GM18861 (cell line): ENCODE measurements around the gene GRIK4.
A peak's percentile ranks its signal among the peaks of the same experiment; 100 is the strongest.
"Not testable (repeated sequence)": the region's sequence is repeated elsewhere in the genome, so short reads cannot be mapped to it uniquely, and the experiment has no call there.

Source experiments
- ATAC-seq: cut with Tn5 transposase; IDR thresholded peaks from one replicate; pipeline ENCODE4 v1.9.1; 2021; ENCODE audit not compliant: unreplicated experiment

Gene GRIK4, protein sequence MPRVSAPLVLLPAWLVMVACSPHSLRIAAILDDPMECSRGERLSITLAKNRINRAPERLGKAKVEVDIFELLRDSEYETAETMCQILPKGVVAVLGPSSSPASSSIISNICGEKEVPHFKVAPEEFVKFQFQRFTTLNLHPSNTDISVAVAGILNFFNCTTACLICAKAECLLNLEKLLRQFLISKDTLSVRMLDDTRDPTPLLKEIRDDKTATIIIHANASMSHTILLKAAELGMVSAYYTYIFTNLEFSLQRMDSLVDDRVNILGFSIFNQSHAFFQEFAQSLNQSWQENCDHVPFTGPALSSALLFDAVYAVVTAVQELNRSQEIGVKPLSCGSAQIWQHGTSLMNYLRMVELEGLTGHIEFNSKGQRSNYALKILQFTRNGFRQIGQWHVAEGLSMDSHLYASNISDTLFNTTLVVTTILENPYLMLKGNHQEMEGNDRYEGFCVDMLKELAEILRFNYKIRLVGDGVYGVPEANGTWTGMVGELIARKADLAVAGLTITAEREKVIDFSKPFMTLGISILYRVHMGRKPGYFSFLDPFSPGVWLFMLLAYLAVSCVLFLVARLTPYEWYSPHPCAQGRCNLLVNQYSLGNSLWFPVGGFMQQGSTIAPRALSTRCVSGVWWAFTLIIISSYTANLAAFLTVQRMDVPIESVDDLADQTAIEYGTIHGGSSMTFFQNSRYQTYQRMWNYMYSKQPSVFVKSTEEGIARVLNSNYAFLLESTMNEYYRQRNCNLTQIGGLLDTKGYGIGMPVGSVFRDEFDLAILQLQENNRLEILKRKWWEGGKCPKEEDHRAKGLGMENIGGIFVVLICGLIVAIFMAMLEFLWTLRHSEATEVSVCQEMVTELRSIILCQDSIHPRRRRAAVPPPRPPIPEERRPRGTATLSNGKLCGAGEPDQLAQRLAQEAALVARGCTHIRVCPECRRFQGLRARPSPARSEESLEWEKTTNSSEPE

DNA sequence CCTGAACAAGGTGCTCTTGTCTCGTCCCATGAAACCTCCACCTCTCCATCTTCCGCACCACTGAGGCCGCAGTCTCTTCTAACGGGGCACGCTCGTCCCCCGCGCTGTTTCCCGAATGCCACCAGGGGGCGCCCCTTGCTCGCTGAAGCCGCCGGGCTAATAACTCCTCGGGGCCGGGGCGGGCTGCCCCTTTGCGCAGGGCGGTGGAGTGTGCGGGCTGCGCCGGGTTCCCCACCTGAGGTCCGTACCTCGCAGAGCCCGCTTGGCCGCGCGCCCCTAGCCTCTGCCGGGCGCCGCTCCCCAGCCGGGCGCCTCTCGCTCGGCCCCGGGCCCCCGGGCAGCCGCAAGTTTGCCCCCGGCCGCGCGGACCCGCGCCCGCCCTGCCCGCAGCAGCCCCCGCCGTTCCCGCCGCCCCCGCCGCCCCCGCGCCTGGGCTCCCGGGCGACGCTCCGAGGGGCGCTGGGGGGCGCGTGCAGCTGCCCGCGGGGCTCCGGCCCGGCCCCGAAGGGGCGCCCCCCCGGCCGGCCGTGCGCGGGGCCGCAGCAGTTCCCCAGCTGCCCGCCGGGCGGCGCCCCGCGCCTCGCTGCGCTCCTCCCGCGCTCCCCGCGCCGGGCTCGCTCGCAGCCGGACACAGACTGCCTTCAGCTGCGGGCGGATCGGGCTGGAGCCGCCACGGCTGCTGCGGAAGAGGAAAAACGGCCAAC, at the start of gene GRIK4:
Gene GRIK4 (plus strand): TSS at position 633 of the 704 bp plus-strand sequence. CDS start 148,571 bp downstream, outside the sequence.
- peak; percentile 63 for ATAC-seq

DNA sequence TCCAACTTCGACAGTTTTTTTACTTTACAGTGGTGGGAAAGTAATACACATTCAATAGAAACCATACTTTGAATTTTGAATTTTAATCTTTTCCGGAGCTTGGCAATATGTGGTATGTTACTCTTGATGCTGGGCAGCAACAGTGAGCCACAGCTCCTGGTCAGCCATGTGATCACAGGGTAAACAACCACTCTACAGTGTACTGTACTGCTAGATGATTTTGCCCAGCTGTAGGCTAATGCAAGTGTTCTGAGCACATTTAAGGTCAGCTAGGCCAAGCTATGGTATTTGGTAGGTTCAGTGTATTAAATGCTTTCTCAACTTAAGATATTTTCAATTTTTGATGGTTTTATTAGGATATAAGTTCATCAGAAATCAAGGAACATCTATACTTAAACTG, 48.7 kb upstream of the GRIK4 start:
- ATAC-seq = no peak

DNA sequence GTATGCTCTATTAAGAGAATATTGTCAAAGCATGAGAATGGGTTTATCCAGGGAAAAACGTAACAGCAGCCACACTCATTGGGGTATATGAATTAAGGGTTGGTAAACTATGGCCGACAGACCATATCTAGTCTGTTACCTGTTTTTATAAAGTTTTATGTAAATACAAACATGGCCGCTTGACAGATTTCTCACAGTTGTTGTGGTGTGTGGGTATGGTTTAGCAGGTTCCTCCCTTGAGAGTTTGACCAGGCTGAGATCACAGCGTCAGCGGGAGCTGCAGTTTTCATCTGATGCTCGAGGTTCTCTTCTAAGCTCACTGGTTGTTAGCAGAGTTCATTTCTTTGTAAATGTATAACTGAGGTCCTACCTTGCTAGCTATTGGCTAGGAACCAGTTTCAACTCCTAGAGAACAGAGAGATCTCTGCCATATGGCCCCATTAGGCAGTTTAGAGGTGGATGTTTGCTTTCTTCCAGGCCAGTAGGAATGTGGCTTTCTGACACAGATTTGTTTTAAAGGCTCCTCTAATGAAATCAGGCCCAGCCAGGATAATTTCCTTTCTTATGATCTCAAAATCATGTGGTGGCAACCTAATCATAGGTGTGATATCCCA, 45.5 kb upstream of the GRIK4 start:
- no peak for ATAC-seq

DNA sequence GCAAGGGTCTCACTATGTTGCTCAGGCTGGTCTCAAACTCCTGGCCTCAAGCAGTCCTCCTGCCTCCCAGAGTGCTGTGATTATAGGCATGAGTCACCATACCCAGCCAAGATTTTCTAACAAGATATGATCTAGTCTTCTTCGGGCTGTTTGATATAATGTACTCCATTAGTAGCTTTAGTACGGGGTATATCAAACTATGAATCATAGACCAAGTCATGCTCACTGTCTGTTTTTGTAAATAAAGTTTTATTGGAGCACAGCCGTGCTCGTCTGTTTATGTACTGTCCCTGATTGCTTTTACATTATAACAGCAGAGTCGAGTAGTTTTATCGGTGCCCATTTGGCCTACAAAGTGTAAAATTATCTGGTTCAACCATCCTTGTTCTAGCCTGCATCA, 43.9 kb upstream of the GRIK4 start:
- no peak for ATAC-seq

DNA sequence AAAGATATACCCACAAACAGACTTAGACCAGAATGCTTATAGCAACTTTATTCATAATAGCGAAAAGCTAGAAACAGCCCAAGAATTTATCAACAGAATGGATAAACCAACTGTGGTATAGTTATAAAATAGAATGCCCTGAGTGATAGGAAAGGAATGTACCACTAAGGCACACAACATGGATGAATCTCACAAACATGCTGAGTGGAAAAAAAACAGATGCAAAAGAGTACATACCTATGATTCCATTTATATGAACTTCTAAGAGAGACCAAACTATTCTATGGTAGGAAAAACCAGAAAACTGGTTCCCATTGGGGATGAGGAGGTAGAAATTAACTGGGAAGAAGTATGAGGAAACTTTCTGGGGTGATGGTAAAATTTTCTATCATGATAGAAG, 40.4 kb upstream of the GRIK4 start:
- no peak for ATAC-seq

DNA sequence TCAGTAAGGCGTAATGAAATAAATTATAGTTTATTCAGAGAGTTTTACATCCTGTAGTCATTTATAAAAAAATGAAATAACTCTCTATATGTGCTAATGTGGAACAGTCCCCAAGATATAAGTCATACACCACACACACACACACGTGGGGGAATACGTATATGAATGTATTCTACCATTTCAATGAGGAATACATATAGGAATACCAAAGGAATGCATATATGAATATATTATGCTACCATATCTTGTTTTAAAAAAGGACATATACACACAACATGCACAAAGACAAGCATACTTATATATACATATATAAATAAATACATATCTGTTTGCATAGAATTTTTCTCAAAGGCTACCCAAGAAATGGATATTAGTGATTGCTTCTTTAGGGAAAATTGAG, 39.6 kb upstream of the GRIK4 start:
- no peak for ATAC-seq

DNA sequence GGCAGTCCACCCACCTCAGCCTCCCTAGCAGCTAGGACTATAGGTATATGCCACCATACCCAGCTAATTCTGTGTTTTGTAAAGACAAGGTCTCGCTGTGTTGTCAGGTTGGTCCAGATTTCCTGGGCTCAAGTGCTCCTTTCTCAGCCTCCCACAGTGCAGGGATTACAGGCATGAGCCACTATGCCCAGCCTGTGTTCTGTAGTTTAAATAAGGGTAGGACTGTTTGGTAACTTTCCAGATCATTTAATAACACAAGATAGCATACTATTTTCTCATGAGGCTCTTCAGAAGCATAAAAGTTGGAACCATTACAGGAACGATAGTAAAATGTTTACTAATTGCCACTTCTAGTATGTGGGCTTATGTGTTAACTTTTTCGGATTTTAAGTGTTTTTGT, 38.0 kb upstream of the GRIK4 start:
- no peak for ATAC-seq

DNA sequence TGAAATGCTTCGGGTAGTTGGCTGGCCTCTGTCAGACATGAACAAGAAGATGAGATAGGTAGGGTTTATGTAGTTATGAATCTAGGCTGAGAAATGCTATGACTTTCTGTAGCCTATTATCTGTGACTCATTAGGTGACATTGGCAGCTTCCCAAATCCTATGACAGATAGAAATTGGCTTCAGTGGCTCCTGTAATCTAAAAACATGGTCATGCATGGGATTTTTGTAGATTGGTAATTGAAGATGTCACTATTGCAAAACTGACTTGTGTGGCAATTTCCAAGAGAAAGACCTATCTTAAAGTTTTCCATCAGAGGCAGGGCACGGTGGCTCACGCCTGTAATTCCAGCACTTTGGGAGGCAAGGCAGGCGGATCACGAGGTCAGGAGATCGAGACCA, 29.4 kb upstream of the GRIK4 start:
- no peak for ATAC-seq

DNA sequence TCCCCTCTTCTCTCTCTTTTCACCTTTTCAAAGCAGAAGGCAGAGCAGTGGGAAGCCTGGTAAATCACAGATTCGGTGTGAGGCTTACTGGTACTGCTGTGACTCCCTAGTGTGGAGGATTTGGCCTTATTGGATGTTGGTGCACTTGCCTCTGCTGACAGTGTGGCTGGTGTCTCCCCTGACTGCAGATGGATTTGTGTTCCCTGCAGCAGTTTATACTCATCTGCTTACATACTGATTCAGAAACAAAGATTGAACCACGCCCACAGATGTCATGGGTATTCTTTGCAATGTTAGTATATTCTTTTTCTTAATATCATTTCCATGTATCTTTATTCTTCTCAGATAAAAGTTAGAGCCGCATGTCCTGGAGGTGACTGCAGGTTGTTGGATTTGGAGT, 26.8 kb upstream of the GRIK4 start:
- ATAC-seq = no peak

DNA sequence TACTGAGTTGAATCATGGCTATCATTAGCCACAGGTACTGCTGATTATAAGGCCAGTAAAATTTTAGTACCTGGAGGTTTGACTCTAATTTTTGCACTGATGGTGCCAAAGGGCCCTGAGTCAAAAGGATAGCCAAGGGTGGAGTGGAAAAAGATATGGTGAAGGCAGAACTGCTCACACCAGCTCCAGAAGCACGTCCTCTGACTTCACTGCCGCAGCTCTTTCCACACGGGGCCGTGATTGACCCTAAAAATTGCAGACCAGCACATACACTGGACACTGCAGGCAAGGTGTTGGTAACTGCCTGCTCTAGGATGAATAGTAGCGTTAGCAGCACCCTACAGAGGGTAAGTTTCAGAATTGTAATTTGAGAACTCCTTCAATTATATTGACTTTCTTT, 25.4 kb upstream of the GRIK4 start:
- no peak for ATAC-seq

DNA sequence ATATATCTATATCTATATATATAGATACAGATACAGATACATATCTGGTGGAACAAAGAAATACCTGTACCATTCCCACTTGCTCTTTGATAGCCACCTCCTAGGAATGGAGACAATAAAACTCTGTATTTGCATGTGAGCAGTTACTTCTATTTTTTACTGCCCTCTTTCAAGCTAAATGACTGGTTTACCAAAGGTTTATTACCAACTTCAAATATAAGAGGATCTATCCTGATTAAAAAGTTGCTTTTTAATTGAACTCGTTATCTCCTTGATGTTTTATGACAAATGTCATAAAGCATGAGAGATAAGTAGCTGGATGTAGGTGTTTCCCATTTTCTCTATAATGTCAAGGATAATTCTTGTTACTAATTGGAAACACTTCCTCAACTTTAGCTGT, 21.7 kb upstream of the GRIK4 start:
- ATAC-seq = no peak

DNA sequence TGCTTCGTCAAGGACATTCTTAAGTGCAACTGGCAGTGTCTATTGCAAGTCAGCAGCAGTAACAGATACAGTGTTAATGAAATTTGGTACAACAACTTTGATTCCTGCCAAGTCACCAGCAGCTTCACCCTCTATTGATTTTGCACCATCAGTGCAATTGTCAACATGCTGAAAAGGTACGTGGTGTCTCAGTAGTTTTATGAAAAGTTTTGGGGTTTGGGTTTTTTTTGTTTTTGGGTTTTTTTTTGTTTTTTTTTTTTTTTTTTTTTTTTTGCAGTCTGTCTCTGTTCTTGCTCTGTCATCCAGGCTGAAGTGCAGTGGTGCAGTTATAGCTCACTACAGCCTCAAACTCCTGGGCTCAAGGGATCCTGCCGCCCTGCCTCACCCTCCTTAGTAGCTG, 19.1 kb upstream of the GRIK4 start:
- no peak for ATAC-seq

DNA sequence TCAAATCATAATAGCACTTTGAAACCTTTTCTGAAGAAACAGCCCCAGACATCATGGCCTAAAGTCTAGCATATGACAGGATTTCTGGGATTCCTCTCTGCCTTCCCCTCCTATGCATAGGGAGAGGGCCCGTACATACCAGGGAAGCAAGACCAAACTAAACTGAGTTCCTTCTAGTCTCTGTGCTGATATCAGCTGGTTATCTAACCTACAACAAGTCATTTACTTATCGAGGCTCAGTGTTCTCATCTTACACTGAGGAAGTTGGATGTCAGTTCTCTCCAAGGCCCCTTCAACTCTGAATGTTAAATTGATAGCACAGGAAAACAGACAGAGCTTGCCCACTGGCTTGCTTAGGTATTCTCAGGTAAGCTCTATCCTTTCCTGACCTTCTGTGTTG, 17.0 kb upstream of the GRIK4 start:
- ATAC-seq = no peak

DNA sequence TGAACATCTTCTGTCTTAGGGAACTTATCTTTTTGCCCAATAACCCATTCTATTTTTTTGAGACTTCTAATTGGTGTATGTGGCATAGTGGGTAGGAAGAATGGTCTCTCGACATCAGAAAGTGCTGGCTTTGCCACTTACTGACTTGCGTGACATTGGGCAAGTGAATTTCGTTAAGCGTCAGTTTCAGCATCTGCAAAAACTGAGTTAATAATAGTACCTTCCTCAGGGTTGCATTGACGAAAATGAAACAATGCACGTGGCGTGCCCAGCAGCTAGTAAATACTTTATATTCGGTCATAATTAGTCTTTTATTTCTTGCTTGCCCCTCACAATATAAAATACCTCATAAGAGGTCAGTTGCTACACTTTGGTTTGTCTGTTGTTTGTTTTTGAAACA, 12.5 kb upstream of the GRIK4 start:
- ATAC-seq = no peak

DNA sequence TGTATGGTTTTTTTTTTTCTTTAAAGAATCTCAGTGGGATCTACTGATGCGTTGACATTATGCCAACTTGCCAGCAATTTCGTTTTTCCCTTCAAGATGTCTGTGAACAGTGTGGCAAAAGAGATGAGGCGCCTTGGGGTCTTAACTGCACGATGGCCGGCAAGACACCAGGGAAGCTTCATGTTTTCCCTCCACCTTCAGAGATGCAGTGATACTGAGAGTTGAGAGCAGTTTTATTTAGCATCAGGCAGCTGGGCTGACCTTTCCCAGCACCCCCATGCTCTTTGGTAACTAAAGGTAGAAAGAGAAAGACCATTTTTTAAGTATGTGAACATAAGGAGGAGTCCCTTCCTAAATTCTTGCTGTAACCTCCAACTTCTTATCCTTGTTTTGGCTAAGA, 11.7 kb upstream of the GRIK4 start:
- ATAC-seq = no peak

DNA sequence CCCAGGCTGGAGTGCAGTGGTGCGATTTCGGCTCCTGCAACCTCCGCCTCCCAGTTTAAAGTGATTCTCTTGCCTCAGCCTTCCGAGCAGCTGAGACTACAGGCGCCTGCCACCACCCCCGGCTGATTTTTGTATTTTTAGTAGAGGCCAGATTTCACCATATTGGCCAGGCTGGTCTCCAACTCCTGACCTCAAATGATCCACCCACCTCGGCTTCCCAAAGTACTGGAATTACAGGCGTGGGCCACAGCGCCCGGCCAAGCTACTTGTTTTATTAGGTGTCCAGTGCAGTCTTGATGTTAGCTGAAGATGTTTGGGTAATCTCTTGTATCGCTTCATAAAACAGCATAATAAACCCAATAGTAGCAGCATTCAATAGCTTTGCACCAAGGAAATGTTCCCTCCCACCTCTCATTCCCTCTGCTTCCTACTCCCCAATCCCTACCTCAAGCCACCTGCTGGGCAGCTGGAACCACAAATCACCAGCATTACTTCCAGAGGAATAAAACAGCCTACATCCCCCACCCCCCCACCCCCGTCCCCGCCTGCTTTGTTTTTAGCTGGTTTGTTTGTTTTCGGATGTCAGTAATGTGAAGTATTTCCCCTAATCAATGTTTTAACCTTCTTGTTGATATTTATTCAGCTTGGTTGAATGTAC, 11.0 kb upstream of the GRIK4 start:
- no peak for ATAC-seq

DNA sequence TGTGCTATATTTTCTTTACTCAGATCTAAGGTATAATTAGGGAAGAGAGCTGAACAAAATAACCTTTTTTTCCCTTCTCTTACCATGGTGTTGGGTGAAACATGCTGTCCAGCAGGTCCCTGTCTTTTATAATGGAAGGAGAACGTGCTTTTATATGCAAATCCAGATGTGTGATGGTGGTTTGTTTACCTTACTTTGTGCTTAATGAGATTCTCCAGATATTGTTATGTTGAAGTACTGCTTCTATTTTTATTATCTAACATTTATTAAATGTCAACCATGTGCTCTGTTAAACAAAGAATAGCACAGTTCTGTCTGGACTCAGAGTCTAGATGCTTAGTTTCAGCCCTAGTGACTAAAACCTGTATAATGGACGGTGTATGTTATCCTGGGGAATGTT, 10.1 kb upstream of the GRIK4 start:
- no peak for ATAC-seq

DNA sequence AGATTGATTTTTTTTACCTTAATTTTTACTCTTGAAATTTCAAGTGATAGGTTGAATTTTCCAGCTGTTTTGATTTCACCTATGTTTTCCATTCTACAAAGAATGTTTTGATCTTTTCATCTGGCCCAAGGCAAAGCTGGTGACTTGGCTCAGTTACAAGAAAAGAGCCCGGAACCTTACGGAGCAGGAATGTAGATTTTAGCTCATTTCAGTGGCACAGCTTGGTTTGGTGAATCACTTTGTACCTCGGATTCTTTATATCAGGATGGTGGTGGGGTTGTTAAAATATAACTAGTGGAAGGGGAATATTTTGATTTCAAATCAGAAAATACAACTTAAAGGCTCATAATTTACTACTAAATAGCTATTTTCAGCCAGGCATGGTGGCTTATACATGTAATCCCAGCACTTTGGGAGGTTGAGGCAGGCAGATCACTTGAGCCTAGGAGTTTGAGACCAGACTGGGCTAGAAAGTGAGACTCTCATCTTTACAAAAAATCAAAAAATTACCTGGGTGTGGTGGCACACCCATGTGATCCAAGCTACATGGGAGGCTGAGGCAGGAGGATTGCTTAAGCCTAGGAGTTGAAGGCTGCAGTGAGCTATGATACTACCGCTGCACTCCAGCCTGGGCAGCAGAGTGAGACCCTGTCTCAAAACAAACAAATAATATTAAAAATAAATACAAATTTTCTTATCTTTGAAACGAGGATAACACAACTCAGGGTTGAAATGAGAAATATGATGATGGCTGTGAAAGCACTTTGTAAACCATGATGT, 9.4 kb upstream of the GRIK4 start:
- ATAC-seq = no peak

DNA sequence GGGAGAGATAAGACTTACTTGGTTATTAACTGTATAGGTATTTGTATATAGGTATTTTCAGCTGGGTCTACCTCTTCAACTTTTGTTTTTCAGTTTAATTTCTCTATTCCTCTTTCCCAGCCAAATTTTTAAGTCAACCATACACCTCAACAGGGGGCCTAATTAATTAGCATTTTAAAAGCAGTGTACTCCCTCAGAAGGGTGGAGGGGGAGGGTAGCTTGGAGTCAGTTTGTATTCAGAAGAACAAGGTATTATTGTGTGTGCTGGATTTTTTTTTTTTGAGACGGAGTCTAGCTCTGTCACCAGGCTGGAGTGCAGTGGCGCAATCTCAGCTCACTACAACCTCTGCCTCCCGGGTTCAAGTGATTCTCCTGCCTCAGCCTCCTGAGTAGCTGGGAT, 8.0 kb upstream of the GRIK4 start:
- not testable (repeated sequence) for ATAC-seq
